ENCODE results near the gene WSCD2. TPM values are rescaled to one million over a fixed set of nuclear protein-coding genes. Genes with fewer than 3 reads are reported as not detected.

Gene WSCD2
- total RNA-seq, 2 experiments from 2014 or later = not detected

DNA sequence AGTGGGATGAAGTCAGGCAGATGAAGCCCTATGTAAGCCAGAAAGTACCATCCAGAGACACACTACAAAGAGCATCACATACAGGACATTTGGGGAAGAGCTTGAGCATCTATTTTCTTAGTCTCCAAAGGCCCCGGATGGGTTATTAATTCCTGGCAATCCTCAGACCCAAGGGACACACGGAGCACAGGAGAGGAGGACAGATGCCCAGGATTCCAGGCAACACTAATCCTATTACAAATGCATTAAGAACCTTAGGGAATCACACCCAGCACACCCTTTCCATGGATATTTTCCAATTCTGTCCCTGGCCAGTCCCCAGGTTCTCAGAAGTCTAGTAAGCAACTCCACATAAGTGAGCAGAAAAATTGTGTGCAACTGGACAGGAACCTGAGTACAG lies 144.1 kb downstream of the WSCD2 start:
- no peaks in the 10 kb centered on the region for H3K36me3 Mint-ChIP-seq
- no peak overlapping the region for H3K4me3 Mint-ChIP-seq
- peaks cover 2% of the 10 kb centered on the region for H3K9me3 Mint-ChIP-seq
- POLR2A ChIA-PET = no interaction called here
- intact Hi-C loops (cut with micrococcal nuclease) = no loop called here
- H3K4me1 Mint-ChIP-seq (ENCODE audit: low read depth) = no peaks in the 10 kb centered on the region
- H3K27me3 Mint-ChIP-seq = no peaks in the 10 kb centered on the region
- no peak overlapping the region for H3K27ac Mint-ChIP-seq
- CTCF ChIA-PET = no interaction called here
- no peak for DNase-seq

DNA sequence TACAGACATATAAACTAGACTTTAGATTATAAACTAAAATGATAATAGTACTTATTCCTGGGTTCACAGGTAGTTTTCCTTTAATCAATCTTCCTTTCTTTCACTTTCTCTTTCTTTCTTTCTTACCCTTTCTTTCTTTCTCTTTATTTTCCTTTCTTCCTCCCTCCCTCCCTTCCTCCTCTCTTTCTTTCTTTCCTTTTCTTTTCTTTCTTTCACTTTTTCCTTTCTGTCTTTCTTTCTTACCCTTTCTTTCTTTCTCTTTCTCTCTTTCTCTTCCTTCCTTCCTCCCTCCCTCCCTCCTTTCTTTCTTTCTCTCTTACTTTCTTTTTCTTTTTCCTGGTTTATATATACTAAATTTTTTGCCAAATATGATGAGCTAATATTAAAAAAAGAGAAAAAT lies 148.5 kb downstream of the WSCD2 start:
- no peaks in the 10 kb centered on the region for H3K4me1 Mint-ChIP-seq (ENCODE audit: low read depth)
- intact Hi-C loops (cut with micrococcal nuclease) = no loop called here
- no peak overlapping the region for H3K4me3 Mint-ChIP-seq
- H3K27me3 Mint-ChIP-seq = no peaks in the 10 kb centered on the region
- no peak overlapping the region for H3K27ac Mint-ChIP-seq
- H3K36me3 Mint-ChIP-seq = no peaks in the 10 kb centered on the region
- POLR2A ChIA-PET = no interaction called here
- peaks cover 2% of the 10 kb centered on the region for H3K9me3 Mint-ChIP-seq
- no peak for DNase-seq
- CTCF ChIA-PET = no interaction called here

DNA sequence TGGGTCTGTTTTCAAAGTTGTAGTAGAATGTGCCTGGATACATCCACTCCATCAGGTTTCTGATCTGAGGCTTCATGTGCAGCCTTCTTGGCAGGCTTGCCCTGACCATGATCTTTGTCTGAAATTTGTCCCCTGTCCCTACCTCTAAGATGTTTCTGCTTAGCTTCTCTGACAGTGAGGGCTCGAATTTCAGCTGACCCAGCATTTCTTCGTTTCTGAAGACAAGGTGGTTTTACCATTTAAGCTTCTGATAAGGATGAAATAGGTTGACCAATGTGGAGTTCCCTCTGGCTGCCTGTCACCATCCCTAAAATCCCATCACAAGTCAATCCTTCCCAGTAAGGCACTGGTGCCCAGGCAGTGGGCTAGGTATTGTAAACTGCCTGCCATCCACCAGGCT lies 153.1 kb downstream of the WSCD2 start:
- Mint-ChIP-seq H3K4me1 (ENCODE audit: low read depth) (no peaks in the 10 kb centered on the region), H3K9me3 (no peaks in the 10 kb centered on the region), H3K27me3 (peaks cover 2% of the 10 kb centered on the region), H3K4me3 (no peak overlapping the region), H3K27ac (no peak overlapping the region), H3K36me3 (no peaks in the 10 kb centered on the region)
- ChIA-PET CTCF (no interaction called here), POLR2A (no interaction called here)
- DNase-seq = no peak
- intact Hi-C loops (cut with micrococcal nuclease) = no loop called here

- peaks cover 2% of the 10 kb centered on the region for H3K27me3 Mint-ChIP-seq
- H3K4me3 Mint-ChIP-seq = no peak overlapping the region
- no peaks in the 10 kb centered on the region for H3K4me1 Mint-ChIP-seq (ENCODE audit: low read depth)
- CTCF ChIA-PET = no interaction called here
- H3K36me3 Mint-ChIP-seq = no peaks in the 10 kb centered on the region
- no peaks in the 10 kb centered on the region for H3K9me3 Mint-ChIP-seq
- no peak overlapping the region for H3K27ac Mint-ChIP-seq
- no peak for DNase-seq
- intact Hi-C loops (cut with micrococcal nuclease) = no loop called here
- POLR2A ChIA-PET = no interaction called here
These were observed 153.6 kb downstream of the WSCD2 start for GRCh38 chr12:108282676-108283075.

DNA sequence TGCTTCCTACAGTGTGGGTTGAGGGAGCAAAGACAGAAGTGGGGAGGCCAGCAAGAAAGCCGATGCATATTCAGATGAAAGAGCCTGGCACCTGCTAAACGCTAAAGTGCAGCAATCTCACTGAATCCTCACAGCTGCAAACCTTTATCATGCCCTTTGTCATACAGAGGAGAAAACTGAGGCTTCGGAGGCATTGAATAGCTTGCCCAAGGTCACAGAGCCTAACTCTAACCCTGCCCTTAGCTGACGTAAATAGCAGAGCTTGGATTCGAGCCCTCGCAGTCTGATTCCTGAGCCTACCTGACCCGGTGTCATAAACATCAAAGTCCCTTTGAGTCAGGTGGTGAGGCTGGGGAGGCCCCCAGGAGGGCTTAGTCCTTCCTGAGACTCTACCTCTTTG lies 155.1 kb downstream of the WSCD2 start:
- Mint-ChIP-seq H3K9me3 (no peaks in the 10 kb centered on the region), H3K27me3 (peaks cover 2% of the 10 kb centered on the region), H3K36me3 (no peaks in the 10 kb centered on the region), H3K4me1 (ENCODE audit: low read depth) (no peaks in the 10 kb centered on the region), H3K4me3 (no peak overlapping the region), H3K27ac (no peak overlapping the region)
- ChIA-PET CTCF (no interaction called here), POLR2A (no interaction called here)
- intact Hi-C loops (cut with micrococcal nuclease) = no loop called here
- no peak for DNase-seq

DNA sequence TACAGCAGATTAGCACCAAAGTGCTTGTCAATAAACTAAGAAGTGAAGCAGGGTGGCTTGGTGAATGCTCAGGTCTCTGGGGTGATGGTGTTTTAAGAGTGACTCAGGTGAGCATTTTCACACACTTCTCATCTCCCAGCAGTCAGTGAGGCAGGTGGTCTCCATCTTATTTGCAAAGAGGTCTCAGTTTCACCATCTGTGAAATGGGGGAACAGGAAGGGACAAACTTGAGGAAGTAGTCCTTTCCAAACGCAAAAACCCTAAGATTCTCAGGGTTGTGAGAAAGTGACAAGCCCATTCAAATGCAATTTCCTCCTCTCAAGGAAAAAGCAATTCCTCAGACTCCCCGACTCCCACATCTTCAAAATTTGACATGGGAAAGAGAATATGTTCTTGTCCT lies 155.9 kb downstream of the WSCD2 start:
- intact Hi-C loops (cut with micrococcal nuclease) = no loop called here
- peaks cover 2% of the 10 kb centered on the region for H3K27me3 Mint-ChIP-seq
- no peaks in the 10 kb centered on the region for H3K4me1 Mint-ChIP-seq (ENCODE audit: low read depth)
- POLR2A ChIA-PET = no interaction called here
- no peaks in the 10 kb centered on the region for H3K9me3 Mint-ChIP-seq
- CTCF ChIA-PET = no interaction called here
- no peak overlapping the region for H3K4me3 Mint-ChIP-seq
- DNase-seq = no peak
- no peak overlapping the region for H3K27ac Mint-ChIP-seq
- no peaks in the 10 kb centered on the region for H3K36me3 Mint-ChIP-seq

DNA sequence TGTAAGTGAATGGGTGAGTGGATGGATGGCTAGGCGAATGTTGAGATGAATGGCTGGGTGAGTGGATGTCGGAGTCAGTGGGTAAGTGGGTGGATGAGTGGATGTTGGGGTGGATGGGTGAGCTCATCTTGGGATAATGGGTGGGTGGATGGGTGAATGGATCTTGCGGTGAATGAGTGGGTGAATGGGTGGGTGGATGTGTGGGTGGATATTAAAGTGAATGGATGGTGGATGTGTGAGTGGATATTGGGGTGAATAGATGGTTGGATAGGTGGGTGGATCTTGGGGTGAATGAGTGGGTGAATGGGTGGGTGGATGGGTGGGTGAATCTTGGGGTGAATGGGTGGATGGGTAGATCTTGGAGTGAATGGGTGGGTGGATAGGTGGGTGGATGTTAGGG lies 158.1 kb downstream of the WSCD2 start:
- peaks cover 2% of the 10 kb centered on the region for H3K27me3 Mint-ChIP-seq
- H3K27ac Mint-ChIP-seq = no peak overlapping the region
- ChIA-PET POLR2A (no interaction called here), CTCF (no interaction called here)
- intact Hi-C loops (cut with micrococcal nuclease) = no loop called here
- no peak overlapping the region for H3K4me3 Mint-ChIP-seq
- H3K9me3 Mint-ChIP-seq = no peaks in the 10 kb centered on the region
- DNase-seq = no peak
- H3K36me3 Mint-ChIP-seq = no peaks in the 10 kb centered on the region
- H3K4me1 Mint-ChIP-seq (ENCODE audit: low read depth) = no peaks in the 10 kb centered on the region

GRCh38 chr12:108289350-108290161 lies 160.5 kb downstream of the WSCD2 start:
- intact Hi-C loops (cut with micrococcal nuclease) = no loop called here
- Mint-ChIP-seq H3K9me3 (no peaks in the 10 kb centered on the region), H3K36me3 (no peaks in the 10 kb centered on the region), H3K27ac (no peak overlapping the region), H3K27me3 (peaks cover 2% of the 10 kb centered on the region), H3K4me3 (no peak overlapping the region), H3K4me1 (ENCODE audit: low read depth) (no peaks in the 10 kb centered on the region)
- CTCF ChIA-PET = no interaction called here
- POLR2A ChIA-PET = interaction anchor here (0.5 to 0.7 kb wide), 2 partner anchors 24 to 115 kb away, joined by 3 read pairs; no protein-coding TSS in a partner anchor
- no peak for DNase-seq

GRCh38 chr12:108295641-108296040 lies 166.6 kb downstream of the WSCD2 start:
- H3K4me3 Mint-ChIP-seq = no peak overlapping the region
- H3K36me3 Mint-ChIP-seq = no peaks in the 10 kb centered on the region
- intact Hi-C loops (cut with micrococcal nuclease) = no loop called here
- ChIA-PET POLR2A (interaction anchor here (0.5 kb wide), 1 partner anchor 1516 kb away, joined by 4 read pairs; no protein-coding TSS in a partner anchor), CTCF (interaction anchor here (0.7 kb wide), 1 partner anchor 57 kb away, joined by 3 read pairs; no protein-coding TSS in a partner anchor)
- no peaks in the 10 kb centered on the region for H3K27me3 Mint-ChIP-seq
- H3K27ac Mint-ChIP-seq = no peak overlapping the region
- no peaks in the 10 kb centered on the region for H3K4me1 Mint-ChIP-seq (ENCODE audit: low read depth)
- H3K9me3 Mint-ChIP-seq = no peaks in the 10 kb centered on the region
- DNase-seq = no peak

DNA sequence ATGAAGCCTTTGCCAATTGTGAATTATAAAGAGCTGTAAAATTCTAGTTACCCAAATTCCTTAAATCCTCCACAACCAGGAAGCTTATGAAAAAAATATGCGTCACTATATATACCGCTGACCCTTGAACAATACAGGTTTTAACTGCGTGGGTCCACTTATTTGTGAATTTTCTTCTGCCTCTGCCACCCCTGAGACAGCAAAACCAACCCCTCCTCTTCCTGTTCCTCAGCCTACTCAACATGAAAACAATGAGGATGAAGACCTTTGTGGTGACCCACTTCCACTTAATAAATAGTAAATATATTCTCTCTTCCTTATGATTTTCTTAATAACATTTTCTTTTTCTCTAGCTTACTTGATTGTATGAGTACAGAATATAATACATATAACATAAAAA lies 167.9 kb downstream of the WSCD2 start:
- DNase-seq = no peak
- CTCF ChIA-PET = no interaction called here
- Mint-ChIP-seq H3K27ac (no peak overlapping the region), H3K9me3 (no peaks in the 10 kb centered on the region), H3K4me3 (no peak overlapping the region), H3K27me3 (no peaks in the 10 kb centered on the region), H3K4me1 (ENCODE audit: low read depth) (no peaks in the 10 kb centered on the region), H3K36me3 (no peaks in the 10 kb centered on the region)
- POLR2A ChIA-PET = no interaction called here
- intact Hi-C loops (cut with micrococcal nuclease) = no loop called here

GRCh38 chr12:108297424-108297823 lies 168.3 kb downstream of the WSCD2 start:
- POLR2A ChIA-PET = no interaction called here
- CTCF ChIA-PET = no interaction called here
- no peak overlapping the region for H3K27ac Mint-ChIP-seq
- intact Hi-C loops (cut with micrococcal nuclease) = no loop called here
- H3K4me1 Mint-ChIP-seq (ENCODE audit: low read depth) = no peaks in the 10 kb centered on the region
- H3K4me3 Mint-ChIP-seq = no peak overlapping the region
- no peaks in the 10 kb centered on the region for H3K27me3 Mint-ChIP-seq
- H3K9me3 Mint-ChIP-seq = no peaks in the 10 kb centered on the region
- DNase-seq = no peak
- H3K36me3 Mint-ChIP-seq = no peaks in the 10 kb centered on the region

DNA sequence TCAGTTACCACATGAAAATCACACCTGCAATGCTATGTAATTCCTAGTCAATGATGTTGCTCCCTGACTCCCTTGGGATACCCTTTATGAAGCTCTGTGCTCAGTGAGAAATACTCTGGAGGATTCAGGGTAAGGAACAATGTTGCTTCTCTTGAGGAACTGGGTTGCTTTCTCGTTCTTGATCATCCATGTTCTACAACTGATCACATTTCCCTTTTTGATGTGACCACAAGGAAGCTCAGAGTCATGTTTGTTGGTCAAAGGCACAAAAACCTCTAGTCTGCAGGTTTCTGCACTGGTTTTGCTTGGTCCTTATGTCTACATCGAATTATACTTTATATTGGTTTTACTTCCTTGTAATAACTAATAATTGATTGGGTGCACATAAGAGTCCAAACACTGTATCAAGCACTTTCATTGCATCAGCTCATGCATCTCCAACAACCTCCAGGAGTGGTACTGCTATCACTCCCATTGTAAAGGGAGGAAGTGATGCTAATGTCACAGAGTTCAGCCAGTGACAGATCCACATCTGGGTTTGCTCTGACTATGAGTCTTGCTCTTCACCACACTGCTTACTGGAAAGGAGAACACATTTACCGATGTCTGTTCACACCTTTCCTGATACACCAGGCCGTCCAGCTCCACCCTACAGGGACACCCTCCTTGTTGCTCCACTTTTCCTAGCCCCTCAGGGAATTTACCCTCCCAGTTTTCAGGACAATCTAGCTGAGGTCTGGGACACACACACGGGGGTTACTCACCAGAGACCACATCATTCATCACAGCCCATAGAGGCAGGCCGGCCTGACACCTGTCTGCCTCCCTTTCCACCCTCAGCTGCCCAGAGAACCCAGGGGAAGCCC lies 169.0 kb downstream of the WSCD2 start:
- no peak overlapping the region for H3K27ac Mint-ChIP-seq
- CTCF ChIA-PET = no interaction called here
- intact Hi-C loops (cut with micrococcal nuclease) = no loop called here

More for the DNA sequence above, 169.0 kb downstream of the WSCD2 start:
- Mint-ChIP-seq H3K27me3 (no peaks in the 10 kb centered on the region), H3K9me3 (no peaks in the 10 kb centered on the region), H3K4me1 (ENCODE audit: low read depth) (no peaks in the 10 kb centered on the region), H3K4me3 (no peak overlapping the region), H3K36me3 (no peaks in the 10 kb centered on the region)
- DNase-seq = no peak
- POLR2A ChIA-PET = no interaction called here

All from activated CD4-positive, alpha-beta memory T cell treated with anti-CD3 and anti-CD28 coated beads for 36 hours (primary cell).